Measurements from ENCODE around the gene ZMYM1. TPM values are rescaled to one million over a fixed set of nuclear protein-coding genes. Genes with fewer than 3 reads are reported as not detected.

ZMYM1 gene
- total RNA-seq = 10 to 100 TPM; 11.0 to 19.3 TPM

DNA sequence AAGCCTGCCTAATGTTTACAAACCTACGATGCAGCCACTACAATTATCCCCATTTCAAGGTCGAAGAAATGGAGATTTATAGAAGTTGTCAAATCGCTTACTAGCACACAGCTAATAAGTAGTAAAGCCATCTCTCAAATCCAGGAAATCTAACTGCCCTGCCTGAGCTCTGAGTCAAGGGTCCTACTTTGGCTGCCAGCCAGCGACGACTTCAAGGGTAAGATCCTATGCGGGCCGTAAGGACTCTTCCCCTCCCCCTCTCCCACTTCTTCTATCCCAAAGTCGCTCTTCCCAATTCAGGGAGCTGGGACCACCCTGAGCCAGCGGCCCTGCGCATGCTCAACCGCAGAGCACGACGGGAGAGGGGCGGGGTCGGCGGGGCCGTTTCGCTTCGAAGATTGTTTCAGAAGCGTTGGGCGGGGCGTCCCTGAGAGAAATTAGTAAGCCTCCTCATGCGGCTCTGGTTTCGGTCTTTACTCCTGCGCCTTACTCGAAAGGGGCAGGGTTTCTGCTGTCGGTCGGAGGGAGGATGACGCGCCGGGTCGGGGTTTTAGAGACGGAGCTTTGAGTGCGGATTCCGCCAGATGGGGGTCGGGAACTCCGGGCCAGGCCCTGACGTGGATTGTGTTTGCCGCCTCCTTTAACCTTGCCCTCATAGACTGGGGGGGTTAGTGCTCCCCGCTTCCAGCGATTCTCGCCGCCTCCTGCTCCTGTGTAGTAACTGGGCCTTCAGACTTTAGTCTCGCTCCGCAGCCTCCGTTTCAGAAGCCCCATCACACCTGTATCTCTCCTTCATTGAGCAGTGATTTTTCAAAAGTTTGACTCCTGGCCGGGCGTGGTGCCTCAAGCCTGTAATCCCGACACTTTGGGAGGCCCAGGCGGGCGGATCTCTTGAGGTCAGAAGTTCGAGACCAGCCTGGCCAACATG, at the start of gene ZMYM1:
ZMYM1 (plus strand) TSS at position 383 of the 928 bp plus-strand sequence. CDS start 14,603 bp downstream, outside the sequence.

Other genes with a start within 250 kb of the ZMYM1 start
- 10 to 100 TPM; 33.0 to 34.3 TPM for gene SMIM12, start 219.6 kb upstream of the ZMYM1 start, total RNA-seq
- gene DLGAP3, start 149.7 kb upstream of the ZMYM1 start, total RNA-seq = under 1 TPM; under 0.01 TPM
- gene TMEM35B, start 94.0 kb upstream of the ZMYM1 start, total RNA-seq = 10 to 100 TPM; 11.7 to 12.3 TPM
- 10 to 100 TPM; 17.0 to 21.3 TPM for gene ZMYM6, start 47.4 kb upstream of the ZMYM1 start, total RNA-seq
- gene SFPQ, start 113.8 kb downstream of the ZMYM1 start, total RNA-seq = 100 to 1,000 TPM; 146 to 233 TPM
- gene ZMYM4, start 189.3 kb downstream of the ZMYM1 start, total RNA-seq = 10 to 100 TPM; 29.3 to 36.0 TPM